Measurements from ENCODE around the gene GLMN.
"Not testable (repeated sequence)": the region's sequence is repeated elsewhere in the genome, so short reads cannot be mapped to it uniquely, and the experiment has no call there.

GLMN gene

GRCh38 chr1:92298213-92298572 is 594 bp downstream of the GLMN start:
- no peak for DNase-seq (ENCODE audit: low read depth)

DNA sequence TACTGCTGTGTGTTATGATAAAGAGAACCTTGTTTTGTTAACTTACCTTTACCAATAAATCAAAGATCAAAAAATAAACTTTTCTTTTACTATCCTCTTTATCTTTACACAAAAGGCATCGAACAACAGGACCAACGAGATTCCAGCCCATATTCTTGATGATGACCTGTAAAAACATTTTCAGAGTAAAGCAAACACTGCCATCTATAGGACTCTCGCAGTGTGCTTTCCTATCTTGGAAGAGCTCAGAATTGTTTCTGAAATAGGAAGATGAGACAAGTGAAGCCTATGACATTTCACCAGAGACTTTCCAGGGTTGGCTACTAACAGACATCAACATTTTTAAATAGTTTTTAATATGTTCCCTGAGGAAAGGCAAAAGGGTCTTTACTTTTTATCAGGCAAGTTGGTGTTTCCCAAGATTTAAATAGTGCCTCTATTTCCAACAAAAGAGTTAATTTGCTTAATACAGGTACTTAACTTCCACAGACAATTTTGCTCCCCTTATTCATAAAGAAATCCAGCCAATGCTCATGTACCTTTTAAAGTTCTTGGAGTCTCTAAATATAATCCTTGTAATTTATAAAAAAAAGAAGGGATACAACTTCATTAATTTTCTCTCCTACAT is 7.3 kb downstream of the GLMN start:
- no peak for DNase-seq (ENCODE audit: low read depth)

- DNase-seq (ENCODE audit: low read depth), result not testable (repeated sequence)
These were observed 17.4 kb downstream of the GLMN start for GRCh38 chr1:92281411-92281810.

- DNase-seq (ENCODE audit: low read depth), result not testable (repeated sequence)
These were observed 19.0 kb downstream of the GLMN start for GRCh38 chr1:92279781-92280180.

GRCh38 chr1:92277105-92277723 is 21.6 kb downstream of the GLMN start:
- DNase-seq (ENCODE audit: low read depth), result no peak

- DNase-seq (ENCODE audit: low read depth), result no peak
These were observed 22.7 kb downstream of the GLMN start for GRCh38 chr1:92276082-92276481.

GRCh38 chr1:92274939-92275338 is 23.8 kb downstream of the GLMN start:
- no peak for DNase-seq (ENCODE audit: low read depth)

GRCh38 chr1:92273039-92273438 is 25.7 kb downstream of the GLMN start:
- no peak for DNase-seq (ENCODE audit: low read depth)

DNA sequence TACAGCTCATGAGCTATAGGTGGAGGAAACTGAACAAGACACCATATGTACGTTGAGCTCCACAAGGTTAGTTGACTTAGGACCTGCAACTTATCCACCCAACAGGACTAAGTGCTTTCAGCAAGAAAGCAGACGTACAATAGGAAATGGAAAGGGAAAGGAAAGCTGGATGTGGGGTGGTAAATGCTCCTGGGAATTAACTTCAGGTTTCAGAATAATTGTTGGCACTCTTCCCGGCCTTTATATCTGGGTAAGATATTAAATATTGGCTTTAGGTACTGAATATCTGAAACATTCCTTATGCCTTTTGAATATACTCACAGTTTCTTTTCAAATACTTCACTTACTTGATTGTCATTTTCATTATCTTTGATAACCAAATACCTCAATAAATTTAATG is 36.3 kb downstream of the GLMN start:
- no peak for DNase-seq (ENCODE audit: low read depth)

DNA sequence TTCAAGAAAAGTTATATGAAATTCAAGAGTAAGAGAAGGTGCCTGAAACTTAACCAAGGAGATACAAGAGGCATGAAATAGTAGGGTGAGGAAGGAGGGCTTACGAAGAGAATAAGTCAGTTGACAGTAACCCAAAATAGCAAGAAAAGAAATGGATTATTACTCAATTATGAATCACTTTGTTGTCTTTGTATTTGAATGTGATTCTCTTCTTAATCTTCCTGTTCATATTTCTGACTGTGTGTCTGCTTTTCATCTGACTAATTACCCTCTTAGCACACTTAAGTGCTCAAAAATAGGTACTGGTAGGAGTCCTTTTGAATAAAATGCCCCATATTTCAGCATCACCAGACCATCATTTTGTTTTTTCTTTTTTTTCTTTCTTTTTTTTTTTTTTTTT is 39.4 kb downstream of the GLMN start:
- no peak for DNase-seq (ENCODE audit: low read depth)

- DNase-seq (ENCODE audit: low read depth), result not testable (repeated sequence)
These were observed 44.1 kb downstream of the GLMN start for GRCh38 chr1:92254714-92255113.

DNA sequence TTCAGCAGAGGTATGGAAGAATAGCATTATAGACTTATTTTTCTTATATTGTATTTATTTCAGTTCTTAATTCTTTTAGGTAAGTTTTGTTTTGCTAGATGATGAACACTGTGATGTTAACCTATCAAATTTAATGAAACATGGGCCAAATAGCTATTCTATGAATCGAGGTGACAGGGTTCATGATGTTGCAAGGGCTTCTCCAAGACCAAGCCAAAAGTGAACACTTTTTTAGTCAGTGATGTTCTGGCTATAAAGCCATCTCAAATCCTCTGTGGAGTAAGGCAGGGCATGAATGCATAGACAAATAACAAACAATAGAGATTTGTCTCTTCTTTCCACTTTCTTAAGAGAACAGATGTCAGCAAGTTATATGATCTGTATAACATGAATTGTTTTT is 54.4 kb downstream of the GLMN start:
- no peak for DNase-seq (ENCODE audit: low read depth)

GRCh38 chr1:92240034-92240433 is 58.8 kb downstream of the GLMN start:
- DNase-seq (ENCODE audit: low read depth), result no peak

DNA sequence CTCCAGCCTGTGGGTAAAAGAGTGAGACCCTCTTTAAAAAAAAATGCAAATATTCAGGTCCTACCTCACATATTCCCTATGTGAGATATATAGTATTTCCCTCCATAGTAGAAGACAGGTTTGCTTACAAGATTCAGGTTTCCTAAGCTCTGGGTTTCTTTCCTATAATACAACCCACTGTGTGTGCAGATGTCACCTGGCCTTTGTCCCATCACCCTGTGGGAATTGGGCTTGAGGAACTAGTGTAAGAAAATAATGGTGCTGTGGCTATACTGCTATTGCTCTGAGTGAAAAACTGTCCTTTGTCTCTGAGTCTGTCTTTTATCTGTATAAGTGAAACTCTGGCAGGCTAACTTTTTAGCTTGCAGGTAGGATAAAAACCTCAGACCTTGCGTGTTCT is 68.1 kb downstream of the GLMN start:
- no peak for DNase-seq (ENCODE audit: low read depth)

GRCh38 chr1:92228401-92228800 is 70.4 kb downstream of the GLMN start:
- no peak for DNase-seq (ENCODE audit: low read depth)

DNA sequence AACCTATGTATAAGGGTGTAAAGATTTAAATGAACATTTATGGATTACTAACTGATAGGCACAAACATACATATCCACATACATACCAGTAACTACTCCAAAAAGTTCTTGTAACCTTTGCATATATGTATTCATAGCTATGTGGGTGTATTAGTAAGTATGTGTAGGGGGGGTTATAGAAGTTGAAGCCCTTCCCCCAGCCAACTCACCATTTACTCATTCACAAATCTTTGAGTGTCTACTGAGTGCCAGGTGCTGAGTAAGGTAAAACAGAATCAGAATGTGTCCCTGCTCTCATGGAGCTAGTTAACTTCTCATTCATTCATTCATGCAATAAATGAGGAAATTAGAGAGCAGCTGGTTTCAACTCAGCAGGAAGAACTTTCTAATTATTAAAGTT is 79.8 kb downstream of the GLMN start:
- DNase-seq (ENCODE audit: low read depth), result no peak

GRCh38 chr1:92218559-92218958 is 80.2 kb downstream of the GLMN start:
- no peak for DNase-seq (ENCODE audit: low read depth)

DNA sequence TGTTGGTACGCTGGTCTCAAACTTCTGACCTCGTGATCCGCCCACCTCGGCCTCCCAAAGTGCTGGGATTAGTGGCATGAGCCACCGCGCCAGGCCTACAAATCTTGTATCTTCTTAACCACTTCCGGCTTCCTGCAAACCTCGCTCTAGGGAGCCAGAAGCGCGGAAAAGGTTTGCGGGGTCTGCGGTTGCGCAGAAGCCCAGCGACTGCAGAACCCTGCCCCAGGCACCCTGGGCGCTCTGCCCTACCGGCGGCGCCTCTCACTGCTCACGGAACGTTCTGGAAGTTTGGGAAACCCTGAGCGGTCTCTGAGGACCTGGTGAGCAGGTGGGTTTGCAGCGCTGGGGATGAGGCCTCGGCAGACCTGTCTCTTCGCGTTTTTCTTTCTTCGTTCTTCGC is 81.1 kb downstream of the GLMN start, which contains the start of gene C1orf146:
C1orf146 (plus strand) TSS at position 195 of the 400 bp plus-strand sequence. CDS start 13,506 bp downstream, outside the sequence.
- no peak for DNase-seq (ENCODE audit: low read depth)

DNA sequence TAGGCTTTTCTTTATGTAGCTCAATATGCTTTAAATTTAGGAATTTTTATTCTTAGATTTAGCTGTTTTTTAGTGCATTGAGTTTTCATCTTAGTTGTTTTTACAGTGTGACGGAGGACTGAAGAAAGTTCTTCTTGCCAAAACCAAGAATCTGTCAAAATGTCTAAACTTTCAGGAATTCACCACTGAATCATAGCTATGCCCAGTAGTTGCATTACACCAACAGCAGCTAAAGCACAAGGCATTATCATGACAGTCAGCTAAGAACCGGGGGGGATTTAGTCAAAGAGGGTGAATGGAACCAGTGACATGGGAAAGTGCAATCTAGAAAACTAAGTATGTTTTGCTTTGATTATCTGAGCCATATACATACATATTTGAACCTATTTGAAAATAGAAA is 87.6 kb downstream of the GLMN start:
- DNase-seq (ENCODE audit: low read depth), result no peak

DNA sequence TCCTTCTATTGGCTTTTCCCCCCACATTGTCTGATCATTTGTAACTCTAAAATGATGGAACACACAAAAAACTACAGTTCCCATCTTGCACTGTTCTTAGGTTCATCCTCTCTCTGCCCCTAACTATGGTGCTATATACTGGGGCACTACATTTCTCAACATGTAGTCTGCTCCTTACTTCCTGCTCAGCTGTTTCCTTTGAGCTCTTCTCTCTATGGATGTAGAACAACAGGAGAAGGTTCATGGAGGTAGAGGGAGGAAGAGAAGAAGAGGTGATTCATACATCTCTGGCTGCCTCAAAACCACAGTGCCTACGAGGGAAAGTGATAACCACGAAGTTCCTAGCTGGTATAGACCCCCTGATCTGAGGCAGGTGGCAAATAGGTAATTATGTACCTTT is 88.1 kb downstream of the GLMN start:
- no peak for DNase-seq (ENCODE audit: low read depth)

DNA sequence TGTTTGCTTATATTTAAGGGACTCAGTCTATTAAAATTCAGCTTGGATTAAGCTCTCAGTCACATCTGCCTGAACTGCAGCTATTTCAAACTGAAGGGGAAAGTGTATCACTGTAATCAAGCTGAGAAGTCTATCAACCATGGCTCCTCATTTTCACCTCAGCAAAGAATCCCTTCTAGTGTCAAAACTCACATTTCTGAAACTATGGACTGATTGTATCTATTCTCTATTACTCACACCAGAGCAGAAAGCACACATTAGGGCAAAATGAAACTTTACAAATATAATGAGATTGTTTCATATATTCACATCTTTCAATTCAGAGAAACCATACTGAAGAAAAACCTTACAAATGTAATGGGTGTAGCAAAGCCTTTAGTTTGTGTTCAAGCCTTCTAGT is 95.7 kb downstream of the GLMN start:
- no peak for DNase-seq (ENCODE audit: low read depth)

- no peak for DNase-seq (ENCODE audit: low read depth)
These were observed 96.8 kb downstream of the GLMN start for GRCh38 chr1:92201973-92202372.
